CD4-positive, alpha-beta T cell treated with Interleukin-17A for 4 hours (primary cell): ENCODE data around the gene STXBP2.

Experiments
- DNase-seq: peaks from one replicate; pipeline ENCODE4 v3.0.0-alpha.2; 2020; ENCODE audit warnings: mixed read lengths

Gene STXBP2

GRCh38 chr19:7635670-7636069, 1.2 kb upstream of the STXBP2 start:
- DNase-seq = no peak

GRCh38 chr19:7636317-7636690, 606 bp upstream of the STXBP2 start:
- no peak for DNase-seq

GRCh38 chr19:7637374-7638256, 705 bp downstream of the STXBP2 start:
- DNase-seq = peak; percentile 18

- no peak for DNase-seq
These were observed 2.0 kb downstream of the STXBP2 start for GRCh38 chr19:7638802-7639465.

GRCh38 chr19:7639863-7640348, 3.0 kb downstream of the STXBP2 start:
- no peak for DNase-seq

GRCh38 chr19:7640803-7641202, 3.9 kb downstream of the STXBP2 start:
- DNase-seq = no peak

GRCh38 chr19:7641290-7642276, 4.7 kb downstream of the STXBP2 start:
- DNase-seq = no peak

GRCh38 chr19:7642295-7643030, 5.6 kb downstream of the STXBP2 start:
- no peak for DNase-seq

GRCh38 chr19:7643031-7643415, 6.1 kb downstream of the STXBP2 start:
- DNase-seq = no peak

- DNase-seq = peak; percentile 14
These were observed 7.0 kb downstream of the STXBP2 start for GRCh38 chr19:7643629-7644549.

GRCh38 chr19:7644550-7644877, 7.6 kb downstream of the STXBP2 start:
- DNase-seq = no peak

- DNase-seq = no peak
These were observed 8.3 kb downstream of the STXBP2 start for GRCh38 chr19:7645163-7645562.

- no peak for DNase-seq
These were observed 8.9 kb downstream of the STXBP2 start for GRCh38 chr19:7645656-7646425.

GRCh38 chr19:7646426-7646700, 9.5 kb downstream of the STXBP2 start:
- no peak for DNase-seq

- DNase-seq = no peak
These were observed 10.2 kb downstream of the STXBP2 start for GRCh38 chr19:7647156-7647555.

GRCh38 chr19:7648265-7649014, 11.5 kb downstream of the STXBP2 start:
- DNase-seq = no peak

- no peak for DNase-seq
These were observed 13.2 kb downstream of the STXBP2 start for GRCh38 chr19:7650148-7650547.

GRCh38 chr19:7652061-7652641, 15.2 kb downstream of the STXBP2 start:
- DNase-seq = peak; percentile 92

- no peak for DNase-seq
These were observed 17.5 kb downstream of the STXBP2 start for GRCh38 chr19:7654401-7654800.

GRCh38 chr19:7655581-7655980, 18.7 kb downstream of the STXBP2 start:
- DNase-seq = no peak
